A204.1 (cell line): ENCODE measurements around the gene IQCN.

ENCODE experiments used
- FAIRE-seq: peaks from 2 replicates; lab custom pipeline; 2012; peaks lifted over from hg19 to GRCh38; lab: Jason Lieb, UNC

IQCN gene, protein sequence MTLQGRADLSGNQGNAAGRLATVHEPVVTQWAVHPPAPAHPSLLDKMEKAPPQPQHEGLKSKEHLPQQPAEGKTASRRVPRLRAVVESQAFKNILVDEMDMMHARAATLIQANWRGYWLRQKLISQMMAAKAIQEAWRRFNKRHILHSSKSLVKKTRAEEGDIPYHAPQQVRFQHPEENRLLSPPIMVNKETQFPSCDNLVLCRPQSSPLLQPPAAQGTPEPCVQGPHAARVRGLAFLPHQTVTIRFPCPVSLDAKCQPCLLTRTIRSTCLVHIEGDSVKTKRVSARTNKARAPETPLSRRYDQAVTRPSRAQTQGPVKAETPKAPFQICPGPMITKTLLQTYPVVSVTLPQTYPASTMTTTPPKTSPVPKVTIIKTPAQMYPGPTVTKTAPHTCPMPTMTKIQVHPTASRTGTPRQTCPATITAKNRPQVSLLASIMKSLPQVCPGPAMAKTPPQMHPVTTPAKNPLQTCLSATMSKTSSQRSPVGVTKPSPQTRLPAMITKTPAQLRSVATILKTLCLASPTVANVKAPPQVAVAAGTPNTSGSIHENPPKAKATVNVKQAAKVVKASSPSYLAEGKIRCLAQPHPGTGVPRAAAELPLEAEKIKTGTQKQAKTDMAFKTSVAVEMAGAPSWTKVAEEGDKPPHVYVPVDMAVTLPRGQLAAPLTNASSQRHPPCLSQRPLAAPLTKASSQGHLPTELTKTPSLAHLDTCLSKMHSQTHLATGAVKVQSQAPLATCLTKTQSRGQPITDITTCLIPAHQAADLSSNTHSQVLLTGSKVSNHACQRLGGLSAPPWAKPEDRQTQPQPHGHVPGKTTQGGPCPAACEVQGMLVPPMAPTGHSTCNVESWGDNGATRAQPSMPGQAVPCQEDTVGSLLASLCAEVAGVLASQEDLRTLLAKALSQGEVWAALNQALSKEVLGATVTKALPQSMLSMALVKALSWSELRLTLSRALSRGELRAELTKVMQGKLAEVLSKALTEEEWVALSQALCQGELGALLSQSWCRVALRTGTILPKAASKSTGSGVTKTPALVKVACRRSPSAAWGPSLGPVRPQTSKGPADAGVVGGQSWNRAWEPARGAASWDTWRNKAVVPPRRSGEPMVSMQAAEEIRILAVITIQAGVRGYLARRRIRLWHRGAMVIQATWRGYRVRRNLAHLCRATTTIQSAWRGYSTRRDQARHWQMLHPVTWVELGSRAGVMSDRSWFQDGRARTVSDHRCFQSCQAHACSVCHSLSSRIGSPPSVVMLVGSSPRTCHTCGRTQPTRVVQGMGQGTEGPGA (N-terminal part only)

DNA sequence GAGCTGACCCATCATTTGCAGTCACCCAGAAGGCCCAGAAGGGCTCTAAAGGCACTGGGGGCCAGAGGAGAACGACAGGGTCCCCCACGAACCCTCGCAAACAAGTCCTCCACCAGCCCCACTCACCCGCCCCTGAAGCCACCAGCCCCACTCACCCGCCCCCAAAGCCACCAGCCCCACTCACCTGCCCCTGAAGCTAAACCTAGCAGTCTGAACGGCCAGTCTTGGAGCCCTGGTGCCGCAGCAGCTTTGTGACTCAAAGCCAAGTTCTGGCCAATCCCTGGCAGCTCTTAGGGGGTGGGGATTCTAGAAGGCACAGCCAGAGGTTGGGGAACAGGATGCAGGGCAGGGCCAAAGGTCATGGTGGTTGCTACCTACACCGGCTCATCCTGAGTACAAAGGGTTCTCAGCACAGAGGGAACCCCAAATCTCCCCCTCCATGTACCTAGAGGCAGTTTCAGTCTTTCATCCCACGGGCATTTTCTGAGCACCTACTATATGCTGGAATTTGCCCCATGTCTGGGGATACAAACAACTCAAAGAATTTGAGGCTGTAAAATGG is at the start of gene IQCN:
IQCN (minus strand) TSS at position 234 of the 562 bp plus-strand sequence. CDS start 4,974 bp downstream, outside the sequence.
- FAIRE-seq, result no peak

DNA sequence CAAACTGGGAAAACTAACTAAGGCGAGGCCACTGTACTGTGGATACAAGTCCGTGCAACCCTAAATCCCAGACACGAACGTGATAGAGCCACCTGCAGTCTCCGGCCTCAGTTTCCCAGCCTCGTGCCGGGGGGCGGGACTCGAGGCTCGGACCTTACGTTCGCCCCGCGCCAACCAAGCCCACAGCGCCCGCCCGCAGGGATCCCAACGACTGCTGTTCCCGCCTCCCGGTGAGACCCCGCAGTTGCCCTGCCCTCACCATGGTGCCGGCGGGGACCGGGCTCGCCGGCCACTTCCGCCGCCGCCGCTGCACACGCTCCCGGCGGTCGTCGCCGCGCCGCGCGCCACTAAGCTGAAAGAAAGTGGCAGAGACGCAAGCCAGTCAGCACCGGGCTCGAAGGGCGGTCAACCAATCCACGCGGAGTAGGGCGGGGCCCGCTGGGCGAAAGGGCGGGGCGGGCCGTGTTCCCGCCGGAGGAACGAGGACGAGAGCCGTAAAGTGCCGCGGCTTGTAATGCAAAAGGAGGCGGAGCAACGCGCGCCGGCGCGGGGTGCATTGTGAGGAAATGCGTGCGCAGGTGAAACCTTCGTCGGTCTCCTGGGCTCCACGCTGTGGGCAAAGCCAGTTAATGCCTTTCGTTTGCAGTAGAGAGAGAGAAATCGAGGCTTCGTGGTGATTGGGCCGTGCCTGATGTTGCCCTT is 48.7 kb upstream of the IQCN start, which contains the start of gene LSM4:
LSM4 (minus strand) TSS at position 318 of the 702 bp plus-strand sequence; CDS start at position 262, 56 bp downstream.
- peak; percentile 59 for FAIRE-seq

DNA sequence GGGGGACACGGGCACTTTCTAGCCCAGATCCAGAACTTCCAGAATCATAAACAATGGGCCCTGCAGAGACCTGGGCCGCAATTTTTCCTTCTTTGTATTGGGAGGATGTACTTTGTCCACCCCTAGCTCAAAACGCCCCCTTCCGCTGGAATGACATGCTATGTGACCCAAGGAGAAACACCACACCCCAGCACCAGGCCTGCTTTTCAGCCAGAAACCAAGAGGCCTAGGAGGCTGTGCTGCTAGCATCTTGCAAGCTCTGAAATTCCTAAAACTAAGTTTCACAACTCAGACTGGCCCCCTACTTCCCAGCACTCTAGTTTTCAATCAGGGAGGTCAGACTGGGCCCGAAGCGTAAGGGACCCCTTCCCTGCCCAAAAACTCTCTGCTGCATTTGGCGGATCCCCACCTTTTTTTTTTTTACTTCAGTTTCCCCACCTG is 48.1 kb upstream of the IQCN start:
- FAIRE-seq, result no peak

DNA sequence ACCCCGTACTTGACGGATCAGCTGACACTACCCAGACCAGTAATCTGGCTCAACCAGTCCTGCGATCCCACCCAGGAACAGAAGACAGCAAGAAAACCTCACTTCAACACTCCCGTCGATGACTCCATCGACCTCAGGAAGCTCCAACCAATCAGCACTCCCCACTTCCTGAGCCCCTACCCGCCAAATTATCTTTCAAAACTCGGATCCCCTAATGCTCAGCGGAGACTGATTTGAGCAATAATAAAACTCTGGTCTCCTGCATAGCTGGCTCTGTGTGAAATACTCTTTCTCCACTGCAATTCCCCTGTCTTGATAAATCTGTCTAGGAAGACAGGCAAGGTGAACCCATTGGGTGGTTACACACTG is 47.5 kb upstream of the IQCN start:
- FAIRE-seq, result no peak

DNA sequence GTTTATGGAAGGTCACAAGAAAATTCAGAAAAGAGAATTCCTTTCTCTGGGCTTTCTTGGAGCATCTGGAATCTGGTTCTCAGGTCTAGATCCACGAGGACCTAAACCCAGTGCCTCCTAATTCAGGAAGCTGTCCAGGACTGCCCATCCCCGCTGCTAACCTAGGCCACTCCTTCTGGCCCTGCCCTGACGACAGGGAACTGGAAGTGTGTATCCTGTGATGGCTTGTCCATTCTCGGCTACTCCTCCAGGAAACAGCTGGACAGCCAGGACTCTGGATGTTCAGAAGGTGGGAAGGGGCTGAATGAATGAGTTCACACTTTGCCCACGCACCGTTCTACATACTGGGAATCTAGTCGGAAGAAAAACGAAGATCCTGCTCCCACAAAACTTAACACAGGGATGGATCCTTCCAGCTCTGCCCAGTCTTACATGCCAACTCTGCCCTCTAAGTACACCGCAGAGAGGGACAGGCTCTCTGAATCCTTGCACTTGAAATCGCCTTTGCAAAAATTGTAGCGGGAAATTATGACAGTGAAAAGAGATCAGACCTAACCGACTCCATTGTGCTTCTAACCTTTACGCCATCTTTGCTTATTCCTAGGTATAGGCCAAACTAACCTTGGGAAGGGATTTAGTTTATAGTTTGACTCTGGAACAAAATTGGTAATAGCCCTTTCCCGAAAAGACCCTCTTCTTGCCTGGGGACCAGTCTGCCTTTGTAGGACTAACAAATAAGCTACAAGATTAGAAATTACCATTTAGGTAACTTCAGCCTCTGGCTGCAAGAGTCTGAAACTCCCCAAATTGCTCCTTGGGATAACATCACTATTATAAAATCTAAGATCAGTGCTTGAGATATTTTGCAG is 46.8 kb upstream of the IQCN start:
- FAIRE-seq, result no peak

DNA sequence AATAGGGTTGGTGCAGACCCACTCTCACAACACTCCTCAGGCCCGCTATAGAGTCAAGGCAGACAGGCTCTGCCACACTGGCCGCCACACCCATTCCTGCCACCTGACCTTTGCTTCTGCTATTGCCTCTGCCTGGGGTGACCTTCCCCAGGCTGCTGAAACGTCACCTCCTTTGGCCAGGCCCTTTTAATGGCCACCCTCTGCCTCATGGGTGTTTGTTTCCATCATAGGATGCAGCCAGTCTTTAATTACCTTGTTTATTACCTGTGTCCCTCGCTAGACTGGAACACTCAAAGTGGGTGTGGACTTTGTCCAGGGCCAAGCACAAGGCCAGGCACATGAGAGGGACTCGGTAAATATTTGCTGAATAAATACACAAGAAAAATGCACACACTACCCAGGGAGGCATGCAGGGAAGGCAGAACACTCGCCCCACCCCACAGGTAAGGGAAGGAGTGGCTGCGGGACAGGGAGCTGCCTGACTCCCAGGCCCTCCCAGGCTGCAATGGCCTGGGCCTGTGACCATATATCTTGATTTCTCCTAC is 45.4 kb upstream of the IQCN start:
- FAIRE-seq, result no peak

DNA sequence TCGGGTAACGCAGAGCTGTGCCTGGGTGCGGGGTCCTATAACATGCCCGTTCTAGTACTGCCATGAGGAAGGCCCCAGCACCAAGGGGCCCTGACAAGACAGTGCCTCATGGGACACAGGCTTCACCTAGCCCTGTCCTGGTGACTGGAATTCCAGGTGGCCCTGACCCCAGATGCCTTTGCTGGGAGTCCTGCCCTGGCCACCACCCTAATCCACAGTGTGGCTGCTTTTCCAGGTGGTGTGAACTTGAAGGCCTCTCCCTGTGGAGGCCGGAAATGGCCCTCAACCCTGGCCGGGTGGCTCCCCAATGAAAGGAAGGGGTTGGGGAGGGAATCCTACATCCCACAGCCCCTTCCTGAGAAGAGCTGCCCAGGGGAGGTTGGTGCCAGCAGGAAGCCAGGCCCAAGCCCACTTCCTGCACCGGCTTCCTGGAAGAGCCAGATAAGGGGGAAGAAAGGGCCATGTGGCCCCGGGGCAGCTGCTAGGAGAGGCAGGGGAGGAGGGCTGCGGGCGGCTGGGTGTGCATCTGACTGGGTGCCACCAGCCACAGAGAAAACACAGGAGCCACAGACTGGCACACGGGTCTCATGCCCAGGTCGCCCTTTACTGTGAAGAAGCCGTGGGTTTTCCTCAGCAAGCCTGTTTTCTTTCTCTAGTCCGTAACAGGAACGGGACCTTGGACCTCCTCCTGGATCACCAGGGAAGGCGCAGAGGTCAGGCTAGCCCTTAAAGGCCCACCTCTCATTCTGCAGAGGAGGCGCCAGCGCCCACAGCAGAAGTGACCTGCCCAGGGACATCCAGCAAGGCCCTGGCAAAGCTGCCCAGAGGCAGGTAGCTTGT is 43.9 kb upstream of the IQCN start:
- FAIRE-seq, result no peak

DNA sequence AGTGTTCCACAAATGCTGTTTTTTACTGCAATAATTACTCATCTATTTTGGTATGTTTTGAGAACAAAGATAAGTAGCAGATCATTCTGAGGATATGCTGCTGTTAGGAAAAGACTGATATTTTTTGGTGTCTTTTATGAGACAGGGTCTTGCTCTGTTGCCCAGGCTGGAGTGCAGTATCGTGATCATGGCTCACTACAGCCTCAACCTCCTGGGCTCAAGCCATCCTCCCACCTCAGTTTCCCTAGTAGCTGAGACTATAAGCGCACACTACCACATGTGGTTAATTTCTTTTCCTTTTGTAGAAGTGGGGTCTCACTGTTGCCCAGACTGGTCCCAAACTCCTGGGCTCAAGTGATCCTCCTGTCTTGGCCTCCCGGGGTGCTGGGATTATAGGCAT is 39.1 kb upstream of the IQCN start:
- FAIRE-seq, result no peak

DNA sequence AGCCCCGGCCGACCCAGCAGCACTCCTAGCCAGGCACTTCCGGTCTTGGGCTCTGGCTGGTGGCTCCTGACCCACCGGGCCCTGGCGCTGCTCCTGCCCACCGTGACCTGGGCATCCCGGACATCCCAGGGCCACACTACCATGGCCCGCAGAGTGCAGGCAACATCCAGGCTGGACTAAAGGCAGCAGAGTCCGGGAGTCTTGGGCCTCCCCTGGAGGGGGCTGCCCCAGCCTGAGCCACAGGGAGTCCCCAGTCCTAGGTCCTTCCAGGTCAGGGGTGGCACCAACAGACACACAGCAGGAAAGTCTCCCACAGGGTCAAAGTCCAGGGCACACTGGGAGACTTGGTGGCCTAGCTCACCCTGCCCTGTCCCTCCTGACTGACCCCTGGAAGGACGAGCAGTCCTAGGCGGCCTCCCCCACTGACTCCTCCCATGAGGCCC is 37.9 kb upstream of the IQCN start:
- no peak for FAIRE-seq

DNA sequence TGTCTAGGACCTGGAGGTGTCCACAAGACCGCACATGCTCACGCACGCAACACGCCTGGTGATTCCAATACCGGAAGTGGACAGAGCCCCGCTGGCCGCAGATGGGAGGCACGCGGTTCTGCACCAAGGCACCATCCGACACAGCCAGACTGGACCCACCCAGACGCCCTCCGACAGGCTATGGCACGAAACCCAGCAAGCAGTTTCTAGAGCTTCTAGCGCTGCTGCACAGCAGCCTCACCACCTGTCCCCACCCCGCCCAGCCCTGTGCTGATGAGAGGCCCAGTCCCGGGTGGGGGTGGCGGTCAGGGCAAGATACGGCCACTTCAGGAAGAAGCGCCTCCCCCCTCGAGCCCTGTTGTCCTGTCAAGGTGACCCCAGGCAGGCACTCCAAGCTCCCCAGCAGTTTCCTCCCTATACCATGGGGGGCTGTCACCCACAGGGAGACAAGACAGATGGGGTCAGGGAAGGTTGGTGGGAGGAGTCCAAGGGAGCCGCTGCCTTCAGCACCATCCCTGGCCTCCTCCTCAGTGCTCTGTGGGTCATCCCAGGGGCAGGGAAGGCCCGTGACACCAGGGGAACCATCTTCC is 37.3 kb upstream of the IQCN start:
- no peak for FAIRE-seq

DNA sequence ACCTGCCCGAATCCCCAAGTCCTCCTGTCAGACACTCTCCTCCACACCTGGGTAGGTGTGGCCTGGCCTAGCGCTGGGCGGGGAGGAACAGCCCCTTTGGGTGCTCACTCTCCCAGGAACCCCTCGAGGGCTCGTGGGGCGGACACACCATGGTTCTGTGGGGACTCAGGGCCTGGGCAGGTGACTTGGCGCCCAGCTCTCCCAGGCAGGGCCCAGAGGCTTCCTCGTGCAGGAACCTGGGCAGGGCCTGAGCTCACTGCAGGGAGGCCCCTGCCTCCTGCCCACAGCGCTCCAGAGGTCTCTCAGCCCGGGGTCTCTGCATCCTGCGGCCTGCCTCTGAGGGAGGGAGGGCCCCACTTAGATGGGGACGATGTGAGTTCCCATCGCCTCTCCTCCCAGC is 36.7 kb upstream of the IQCN start:
- FAIRE-seq, result no peak

DNA sequence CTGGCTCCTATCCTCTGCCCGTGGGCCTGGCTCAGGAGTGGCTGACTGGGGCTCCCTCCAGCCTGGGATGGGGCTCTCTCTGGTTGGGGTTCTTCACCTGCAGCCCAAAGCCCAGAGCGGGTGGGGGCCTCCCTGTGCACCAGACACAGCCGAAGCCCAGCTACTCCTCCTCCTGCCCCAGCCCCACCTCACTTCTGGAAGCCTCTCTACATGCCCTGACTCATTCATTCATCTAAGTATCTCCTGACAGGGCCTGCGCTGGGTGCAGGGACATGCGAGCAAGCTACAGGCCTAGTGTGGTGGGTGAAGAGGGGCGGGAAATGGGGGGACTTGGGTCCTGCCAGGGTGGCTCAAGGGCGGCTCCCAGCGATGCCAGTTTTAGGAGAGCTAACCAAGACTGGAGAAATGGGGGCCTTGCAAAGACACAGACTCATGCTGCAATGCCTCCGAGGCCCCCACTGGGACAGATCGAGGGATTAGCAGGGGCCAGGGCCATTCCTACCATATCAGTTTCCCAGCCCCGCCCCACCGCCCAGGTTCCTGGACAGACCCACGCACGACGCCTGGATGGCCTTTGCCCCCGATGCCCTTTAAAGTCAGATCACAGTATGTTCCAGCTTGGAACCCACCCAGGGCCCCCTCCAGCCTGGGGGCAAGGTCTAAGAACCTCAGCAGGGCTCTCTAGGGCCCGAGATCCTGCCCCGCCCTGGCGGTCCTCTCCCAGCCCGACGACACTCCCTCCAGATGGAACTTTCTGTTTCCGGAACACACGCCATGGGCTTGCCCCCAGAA is 36.1 kb upstream of the IQCN start:
- FAIRE-seq, result no peak

DNA sequence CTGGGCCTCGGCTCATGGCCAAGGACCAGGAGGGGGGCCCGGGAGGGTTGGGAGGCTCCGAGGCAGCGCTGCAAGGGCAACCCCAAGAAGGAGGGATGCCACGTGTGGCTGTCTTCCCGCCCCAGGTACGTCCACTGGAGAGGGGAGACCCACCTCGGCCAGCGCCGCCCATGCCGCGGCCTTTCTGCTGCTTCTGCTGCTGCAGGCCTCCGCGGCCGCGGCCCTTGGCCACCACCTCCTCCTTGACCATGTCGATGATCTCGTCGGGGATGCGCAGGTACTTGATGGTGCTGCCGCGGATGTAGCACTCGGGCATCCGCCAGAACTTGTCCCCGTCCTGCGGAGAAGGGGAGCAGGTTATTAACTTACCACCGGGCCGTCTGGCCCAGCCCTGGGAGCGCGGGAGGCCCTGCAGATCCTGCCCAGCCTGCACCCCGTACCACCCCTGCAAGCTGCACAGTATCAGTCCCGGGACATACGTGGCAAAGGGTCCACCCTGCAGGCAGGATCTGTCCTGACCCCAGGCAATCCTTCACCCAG is 35.3 kb upstream of the IQCN start:
- FAIRE-seq, result no peak

DNA sequence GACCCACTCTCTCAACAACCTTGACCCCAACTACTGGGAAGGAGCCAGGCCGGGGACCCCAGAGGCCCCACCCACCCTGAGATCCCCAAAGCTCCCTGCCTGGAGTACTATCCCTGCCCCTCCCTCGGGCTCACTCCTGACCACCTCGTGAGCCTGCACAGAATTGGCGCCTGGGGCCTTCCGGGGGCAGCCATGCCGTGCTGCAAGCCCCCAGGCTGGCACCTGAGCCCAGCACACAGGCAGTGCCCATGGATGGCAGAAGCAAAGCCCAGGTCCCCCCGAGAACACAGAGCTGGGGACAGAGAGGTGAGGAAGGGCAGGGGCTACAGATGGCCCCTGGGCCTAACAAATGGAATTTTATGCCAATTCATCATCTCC is 34.7 kb upstream of the IQCN start:
- FAIRE-seq, result no peak

DNA sequence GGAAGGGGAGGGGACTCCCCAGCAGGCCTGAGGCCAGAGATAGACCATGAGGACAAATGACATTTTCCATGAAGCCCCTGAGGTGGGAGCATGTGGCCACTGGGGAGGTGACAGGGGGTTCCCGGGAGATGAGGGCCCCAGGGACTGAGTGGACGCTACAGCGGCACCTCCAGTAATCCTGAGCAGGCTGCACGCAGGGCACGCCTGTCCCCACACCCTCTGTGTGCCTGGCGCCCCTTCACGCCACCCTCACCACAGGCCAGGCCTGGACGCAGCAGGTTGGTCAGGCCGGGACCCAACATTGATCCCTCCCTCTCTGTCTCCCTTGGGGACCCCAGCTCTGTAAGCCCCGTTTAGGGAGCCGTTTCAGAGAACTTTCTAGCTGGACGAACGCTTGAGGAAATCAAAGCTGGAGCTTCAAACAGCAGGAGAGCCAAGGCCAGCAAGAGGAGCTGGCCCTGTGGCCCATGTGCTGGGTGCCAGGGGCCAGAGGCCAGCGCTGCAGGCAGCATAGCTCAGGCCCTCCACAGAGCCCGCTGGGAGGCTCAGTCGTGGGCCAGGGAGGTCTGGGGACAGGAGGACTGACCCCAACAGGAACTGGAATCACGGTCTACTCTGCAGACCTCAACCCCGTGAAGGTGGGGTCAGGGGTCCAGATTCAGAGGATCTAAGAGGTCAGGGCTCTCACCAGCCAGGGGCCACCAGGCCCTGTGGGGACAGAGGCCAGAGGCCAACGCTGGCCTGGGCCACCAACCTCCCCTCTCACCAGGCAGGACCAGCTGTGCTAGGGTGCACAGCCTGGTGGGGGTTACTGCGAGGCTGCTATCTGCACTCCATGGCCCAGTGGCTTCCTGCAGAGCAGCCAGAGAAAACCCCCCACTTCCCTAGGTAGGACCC is 34.0 kb upstream of the IQCN start:
- no peak for FAIRE-seq

DNA sequence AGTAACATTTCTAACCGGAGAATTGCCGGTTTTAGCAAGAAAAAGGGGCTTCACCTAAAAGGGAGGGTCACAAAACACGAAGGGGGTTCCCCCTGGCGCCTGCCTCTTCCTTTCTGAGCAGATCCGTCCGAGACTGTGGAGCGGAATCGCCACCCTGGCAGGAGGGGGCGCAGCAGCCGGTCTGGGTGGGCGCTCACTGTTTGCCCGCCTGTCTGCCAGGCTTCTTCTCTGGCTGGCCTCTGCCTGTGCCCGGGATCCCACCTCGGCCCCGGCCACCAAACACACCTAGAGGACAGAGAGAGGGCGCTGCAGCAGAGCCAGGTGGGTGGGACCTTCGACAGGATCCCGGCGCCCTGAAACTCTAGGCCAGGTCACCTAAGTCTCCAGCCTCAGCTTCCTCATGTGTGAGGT is 33.0 kb upstream of the IQCN start:
- no peak for FAIRE-seq

DNA sequence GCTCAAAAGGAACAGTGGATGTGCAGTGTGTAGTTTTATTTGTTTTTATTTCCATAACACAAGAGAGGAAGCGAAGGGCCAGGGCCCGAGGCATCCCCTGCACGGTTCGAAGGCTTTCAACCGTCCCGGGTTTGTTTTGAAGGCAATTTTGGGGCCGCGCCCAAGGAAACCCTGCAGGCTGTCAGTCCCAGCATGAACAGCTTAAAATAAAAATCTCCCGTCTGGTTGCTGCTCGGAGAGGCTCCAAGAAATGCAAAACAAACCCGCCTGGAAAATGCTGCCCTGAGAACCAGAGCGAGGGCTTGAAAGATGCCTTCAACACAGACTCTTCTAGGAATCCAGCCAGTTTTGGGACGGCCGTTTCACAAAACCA is 32.6 kb upstream of the IQCN start:
- no peak for FAIRE-seq
